ENCODE data around the gene MBOAT2.

MBOAT2 gene

DNA sequence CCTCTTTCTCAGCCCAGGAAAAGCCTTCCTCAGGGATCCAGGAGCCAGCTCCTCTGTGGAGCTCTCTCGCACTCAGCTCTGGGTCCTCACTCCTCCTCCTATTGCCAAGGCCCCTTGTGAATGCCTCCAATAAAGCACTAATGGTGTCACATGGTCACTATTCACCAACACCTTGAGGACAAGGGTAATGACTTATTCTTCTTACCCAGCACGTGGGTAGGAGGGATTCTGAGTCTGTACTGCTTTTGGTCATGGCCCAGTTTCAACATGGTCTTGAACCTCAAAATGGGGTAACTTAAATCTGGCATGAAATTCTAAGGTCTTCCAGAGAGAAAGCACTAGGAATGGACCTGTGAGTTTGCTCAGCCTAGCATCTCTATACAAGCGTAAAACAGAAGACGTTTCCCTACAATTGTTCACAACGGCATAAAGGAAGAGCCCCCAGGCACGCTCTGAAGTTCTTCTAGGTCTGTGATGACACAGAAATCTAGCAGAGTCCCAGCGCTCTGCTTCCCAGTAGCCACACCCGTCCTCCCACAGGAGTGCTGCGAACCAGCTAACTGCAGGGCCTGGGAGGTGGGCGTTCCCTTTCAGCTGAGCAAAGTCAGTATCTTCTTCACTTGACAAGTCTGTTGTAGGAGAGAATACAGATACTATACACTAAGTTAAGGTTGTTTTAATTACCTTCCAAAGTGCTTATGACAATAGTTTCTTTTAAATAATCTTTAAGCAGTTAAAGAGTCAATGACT lies 151.5 kb downstream of the MBOAT2 start:
- DNase-seq: no peak

DNA sequence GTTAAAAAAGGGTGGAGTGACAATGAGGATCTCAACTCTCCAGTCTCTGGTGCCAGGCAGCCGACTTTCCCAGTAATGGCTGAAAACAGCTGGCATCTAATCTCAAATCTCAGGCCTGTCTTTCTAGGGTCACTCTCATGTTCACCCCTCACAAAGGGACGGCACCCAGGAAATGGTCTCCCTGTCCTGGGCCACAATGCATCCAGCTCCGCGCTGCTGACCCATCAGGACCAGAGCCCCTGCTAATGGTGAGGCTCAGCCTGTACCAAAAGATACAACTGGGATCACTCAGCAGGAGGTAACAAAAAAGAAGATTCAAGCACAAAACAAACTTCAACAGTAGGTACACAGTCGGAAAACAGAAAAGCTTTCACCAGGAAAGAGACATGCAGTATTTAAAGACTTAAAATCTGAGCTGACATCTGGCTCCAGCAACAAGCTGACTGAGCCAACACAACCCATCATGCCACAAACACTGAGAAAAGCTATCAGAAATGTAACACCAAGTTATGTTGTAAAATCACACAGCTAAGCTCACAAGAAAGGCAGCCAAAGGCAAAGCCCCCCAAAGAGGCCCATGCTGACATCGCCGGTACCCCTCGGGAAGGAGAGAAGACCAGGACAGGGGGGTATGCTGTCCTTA lies 152.5 kb downstream of the MBOAT2 start:
- DNase-seq: no peak

- DNase-seq: no peak
Observed at GRCh38 chr2:8849327-8849726, 154.2 kb downstream of the MBOAT2 start.

GRCh38 chr2:8848328-8849100 lies 155.0 kb downstream of the MBOAT2 start:
- no peak for DNase-seq

DNA sequence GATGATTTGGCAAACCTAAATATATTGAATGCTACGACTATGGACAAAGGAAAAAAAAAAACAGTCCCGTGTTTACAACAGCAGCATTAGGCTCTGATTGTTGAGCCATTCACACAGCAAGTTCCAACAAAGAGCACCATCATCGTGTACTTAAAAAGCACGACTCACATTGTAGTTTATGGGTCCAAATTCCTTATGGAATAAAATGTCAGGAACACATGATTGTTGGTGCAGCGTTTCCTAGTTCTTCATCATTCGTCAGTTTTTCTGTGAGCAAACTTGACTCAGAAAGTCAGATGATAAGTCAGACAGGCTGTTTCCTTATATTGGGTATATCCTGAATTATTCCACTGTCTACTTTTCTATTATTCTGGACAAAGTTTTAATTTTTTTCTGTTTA lies 156.1 kb downstream of the MBOAT2 start:
- no peak for DNase-seq

DNA sequence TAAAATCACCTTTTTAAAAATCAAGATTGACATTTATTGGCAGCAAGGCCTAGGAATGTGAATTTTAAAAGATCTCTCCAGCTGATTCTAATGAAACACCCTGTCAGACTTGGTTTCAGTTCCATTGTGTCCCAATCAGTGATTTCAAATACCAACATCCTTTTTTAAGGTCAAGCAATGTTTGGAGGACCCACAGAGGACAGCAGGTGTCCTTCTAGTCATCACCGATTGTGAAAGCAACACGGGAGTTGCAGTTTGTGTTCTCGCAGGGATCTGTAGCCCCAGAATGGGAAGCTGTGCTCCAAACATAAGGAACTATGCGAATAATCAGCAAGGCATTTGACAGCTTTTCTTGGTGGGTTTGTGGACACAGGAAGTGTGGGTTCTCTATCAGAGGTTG lies 161.6 kb downstream of the MBOAT2 start:
- no peak for DNase-seq

GRCh38 chr2:8840475-8841091 lies 162.9 kb downstream of the MBOAT2 start:
- no peak for DNase-seq

DNA sequence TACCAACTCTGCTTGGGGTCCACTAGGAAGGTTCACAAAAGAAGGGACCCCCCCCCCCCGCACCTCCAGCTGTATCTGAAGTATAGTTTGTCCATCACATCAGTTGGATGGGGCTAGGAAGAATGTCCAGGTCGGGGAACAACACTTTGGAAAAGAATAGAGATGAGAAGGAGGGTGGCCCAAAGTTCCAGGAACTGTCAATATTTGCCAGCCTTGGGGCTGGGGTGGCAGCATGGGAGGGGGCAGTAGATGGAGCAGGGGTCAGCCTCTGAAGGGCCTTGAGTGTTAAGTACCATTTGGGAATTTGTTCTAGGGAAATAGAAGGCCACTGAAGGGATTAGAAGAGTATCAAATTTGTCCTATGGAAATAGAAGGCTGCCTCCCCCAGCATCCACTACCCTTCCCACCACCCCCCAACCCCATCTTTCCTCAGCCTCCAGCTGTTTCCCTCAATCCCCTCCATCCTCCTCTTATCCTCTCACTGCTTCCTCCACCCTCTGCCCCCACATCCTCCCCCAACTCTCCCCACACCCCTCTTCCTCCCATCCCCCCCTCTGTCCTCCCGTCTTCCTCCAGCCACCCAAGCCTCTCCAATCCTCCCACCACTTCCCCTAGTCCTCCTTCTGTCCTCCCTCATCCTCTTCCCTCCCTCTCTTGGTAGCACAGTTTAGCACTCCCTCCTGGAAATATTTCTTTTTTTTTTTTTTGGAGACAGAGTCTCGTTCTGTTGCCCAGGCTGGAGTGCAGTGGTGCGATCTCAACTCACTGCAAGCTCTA lies 164.1 kb downstream of the MBOAT2 start:
- no peak for DNase-seq

DNA sequence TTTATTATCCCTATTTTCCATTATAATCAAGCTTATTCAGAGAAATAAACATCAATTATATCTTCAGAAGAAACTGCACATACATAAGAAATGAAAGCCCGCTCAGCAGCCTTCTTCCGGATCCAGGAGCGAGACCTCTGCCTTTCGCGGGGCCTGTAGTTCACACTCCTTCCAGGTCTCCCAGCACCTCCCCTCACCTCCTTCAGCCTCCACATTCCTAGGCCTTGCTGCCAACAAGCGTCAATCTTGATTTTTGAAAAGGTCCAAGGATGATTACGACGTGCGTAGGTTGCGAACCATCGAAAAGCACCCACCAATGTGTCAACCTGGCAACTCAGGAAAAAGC lies 165.7 kb downstream of the MBOAT2 start:
- DNase-seq: no peak

DNA sequence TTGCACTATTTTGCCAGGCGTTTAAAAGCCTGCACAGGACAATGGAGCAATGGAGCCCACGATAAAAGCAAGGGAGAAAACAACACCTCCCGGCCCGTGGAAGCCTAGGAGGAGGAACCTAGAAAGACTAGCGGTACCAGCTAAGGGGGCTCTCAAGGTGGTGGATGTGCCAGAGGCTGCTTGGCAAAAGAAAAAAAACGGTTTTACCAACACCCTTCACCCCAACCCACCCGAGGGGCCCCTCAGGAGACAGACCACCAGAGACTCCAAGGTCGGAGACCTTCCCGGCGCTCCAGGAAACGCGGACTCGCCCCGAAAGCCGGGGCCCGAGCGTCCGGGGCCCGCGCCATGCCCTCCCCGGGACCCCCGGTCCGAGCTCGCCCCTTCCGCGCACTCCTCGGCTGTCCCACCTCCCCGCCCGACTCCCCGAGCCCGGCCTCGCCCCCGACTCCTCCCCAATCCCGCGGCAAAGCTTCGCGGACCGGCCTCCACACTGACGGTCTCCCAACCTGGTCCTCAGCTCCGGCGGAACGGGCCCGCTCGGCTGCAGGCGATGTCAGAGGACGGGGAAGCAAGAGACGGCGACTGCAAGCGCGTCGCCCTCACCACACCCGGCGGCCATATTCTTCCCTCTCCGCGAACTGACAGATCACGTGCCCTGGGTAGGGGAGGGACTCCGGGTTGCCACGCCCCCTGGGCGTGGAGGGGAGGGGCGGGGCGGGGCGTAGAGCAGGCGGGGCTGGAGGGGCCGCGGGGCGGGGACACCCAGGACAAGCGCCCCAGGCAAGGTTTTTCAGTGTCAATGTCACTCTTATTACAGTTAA lies 166.3 kb downstream of the MBOAT2 start, which contains the start of gene KIDINS220:
Gene KIDINS220, minus strand, starts transcription at position 643 of the 824 bp plus-strand sequence. CDS start 10,520 bp downstream, outside the sequence.
- peak; percentile 80 for DNase-seq

DNA sequence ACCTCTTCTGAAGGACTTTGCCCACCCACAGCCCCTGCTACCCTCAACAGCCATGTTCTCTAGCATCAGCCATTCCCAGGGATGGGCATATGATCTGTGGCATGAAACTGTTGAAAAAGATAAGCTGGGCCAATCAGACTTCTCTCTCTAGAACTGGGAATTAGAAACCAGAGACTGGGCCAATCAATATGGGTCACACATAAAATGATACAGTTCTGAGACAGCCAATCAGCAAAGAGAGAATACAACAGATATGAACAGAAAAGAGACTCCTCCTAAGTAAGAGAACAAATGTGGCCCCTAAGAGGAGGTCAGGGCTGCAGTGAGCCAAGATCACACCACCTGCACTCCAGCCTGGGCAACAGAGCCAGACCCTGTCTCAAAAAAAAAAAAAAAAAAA lies 168.2 kb downstream of the MBOAT2 start:
- no peak for DNase-seq

DNA sequence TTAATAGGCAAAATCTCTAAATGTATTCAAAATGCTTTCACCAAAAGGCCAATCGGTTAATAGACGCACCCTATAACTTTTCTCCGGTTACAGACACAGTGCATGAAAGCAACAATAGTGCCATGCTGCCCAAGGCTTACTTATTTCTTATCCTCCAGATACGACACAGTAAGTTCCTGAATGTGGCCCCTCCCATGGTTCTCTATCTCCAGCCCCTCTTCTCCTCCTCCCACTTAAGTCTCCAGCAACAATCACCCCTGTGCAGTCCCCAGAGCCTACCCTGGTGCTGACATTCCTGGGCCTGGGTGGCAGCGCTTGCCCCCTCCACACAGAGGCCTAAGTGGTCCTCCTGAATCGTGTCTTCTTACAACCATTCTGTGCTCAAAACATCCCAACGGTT lies 169.6 kb downstream of the MBOAT2 start:
- no peak for DNase-seq

GRCh38 chr2:8831516-8831915 lies 172.0 kb downstream of the MBOAT2 start:
- DNase-seq: no peak

- no peak for DNase-seq
Observed at GRCh38 chr2:8827729-8828128, 175.8 kb downstream of the MBOAT2 start.

- DNase-seq: no peak
Observed at GRCh38 chr2:8822218-8822617, 181.3 kb downstream of the MBOAT2 start.

- no peak for DNase-seq
Observed at GRCh38 chr2:8821276-8822217, 181.9 kb downstream of the MBOAT2 start.

DNA sequence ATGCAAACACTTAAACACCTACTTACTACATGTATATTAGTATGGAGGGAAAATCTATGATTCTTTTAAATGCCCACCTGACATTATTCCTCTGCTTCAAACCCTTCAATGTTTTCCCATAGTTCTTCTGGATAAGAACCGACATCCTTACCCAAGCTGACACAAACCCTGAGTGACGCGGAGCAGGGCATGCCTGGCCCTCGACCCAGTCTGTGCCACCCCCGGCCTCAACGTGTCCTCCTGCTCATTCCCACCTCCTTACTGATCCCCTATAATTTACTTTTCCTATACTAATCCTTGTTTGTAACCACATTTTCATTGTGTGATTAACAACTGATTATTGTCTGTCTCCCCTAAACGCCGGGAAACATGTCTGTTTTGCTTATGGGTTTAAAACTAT lies 183.5 kb downstream of the MBOAT2 start:
- DNase-seq: no peak

GRCh38 chr2:8819194-8819593 lies 184.3 kb downstream of the MBOAT2 start:
- DNase-seq: no peak

- DNase-seq: no peak
Observed at GRCh38 chr2:8817221-8817620, 186.3 kb downstream of the MBOAT2 start.

GRCh38 chr2:8806885-8807704 lies 196.4 kb downstream of the MBOAT2 start:
- DNase-seq: no peak

All from stimulated activated CD4-positive, alpha-beta T cell treated with anti-CD3 and anti-CD28 coated beads, Interleukin-15, amount 100 ng/mL, for 24 hours (primary cell).